ENCODE measurements around the gene CPNE5. TPM values are rescaled to one million over a fixed set of nuclear protein-coding genes. Genes with fewer than 3 reads are reported as not detected.
"Not testable (repeated sequence)": the region's sequence is repeated elsewhere in the genome, so short reads cannot be mapped to it uniquely, and the experiment has no call there.

Gene CPNE5
- total RNA-seq, 2 donors from 2014 or later: 0.85 to 1.6 TPM

- H3K36me3 ChIP-seq: no peaks in the 10 kb centered on the region
- no peak overlapping the region for H3K4me3 ChIP-seq
- ATAC-seq (ENCODE audit: insufficient number of reproducible peaks, low FRiP score, low read depth): no peak
- no peaks in the 10 kb centered on the region for H3K27me3 ChIP-seq (replicated peaks; ENCODE audit: insufficient read depth)
- no peak overlapping the region for H3K27ac ChIP-seq
- no peaks in the 10 kb centered on the region for H3K4me1 ChIP-seq (ENCODE audit: control insufficient read depth in 1 of 2, low read depth in 2 of 2)
- TF ChIP-seq CTCF (IDR thresholded peaks at IDR 0.05): no peak
- no peak for DNase-seq (ENCODE audit: low spot score)
- H3K9me3 ChIP-seq: no peaks in the 10 kb centered on the region
Observed at GRCh38 chr6:36714511-36714910, 124.7 kb downstream of the CPNE5 start.

- TF ChIP-seq CTCF (IDR thresholded peaks at IDR 0.05): no peak
- Histone ChIP-seq H3K9me3 (no peaks in the 10 kb centered on the region), H3K36me3 (no peaks in the 10 kb centered on the region)
Observed at GRCh38 chr6:36713846-36714245, 125.4 kb downstream of the CPNE5 start.

GRCh38 chr6:36712816-36713215 lies 126.4 kb downstream of the CPNE5 start:
- ATAC-seq (ENCODE audit: insufficient number of reproducible peaks, low FRiP score, low read depth) (no peak), DNase-seq (ENCODE audit: low spot score) (no peak)
- H3K4me3 ChIP-seq: no peak overlapping the region
- no peaks in the 10 kb centered on the region for H3K36me3 ChIP-seq
- TF ChIP-seq CTCF (IDR thresholded peaks at IDR 0.05): no peak
- H3K27ac ChIP-seq: no peak overlapping the region
- no peaks in the 10 kb centered on the region for H3K4me1 ChIP-seq (ENCODE audit: control insufficient read depth in 1 of 2, low read depth in 2 of 2)
- no peaks in the 10 kb centered on the region for H3K9me3 ChIP-seq
- no peaks in the 10 kb centered on the region for H3K27me3 ChIP-seq (replicated peaks; ENCODE audit: insufficient read depth)

More at GRCh38 chr6:36713846-36714245, 125.4 kb downstream of the CPNE5 start:
- no peaks in the 10 kb centered on the region for H3K27me3 ChIP-seq (replicated peaks; ENCODE audit: insufficient read depth)
- DNase-seq (ENCODE audit: low spot score): no peak
- no peak overlapping the region for H3K4me3 ChIP-seq
- ATAC-seq (ENCODE audit: insufficient number of reproducible peaks, low FRiP score, low read depth): no peak
- H3K4me1 ChIP-seq (ENCODE audit: control insufficient read depth in 1 of 2, low read depth in 2 of 2): no peaks in the 10 kb centered on the region
- no peak overlapping the region for H3K27ac ChIP-seq

- DNase-seq (ENCODE audit: low spot score) (no peak), ATAC-seq (ENCODE audit: insufficient number of reproducible peaks, low FRiP score, low read depth) (no peak)
- Histone ChIP-seq H3K4me3 (no peak overlapping the region), H3K36me3 (no peaks in the 10 kb centered on the region), H3K9me3 (no peaks in the 10 kb centered on the region), H3K4me1 (ENCODE audit: control insufficient read depth in 1 of 2, low read depth in 2 of 2) (no peaks in the 10 kb centered on the region), H3K27me3 (replicated peaks; ENCODE audit: insufficient read depth) (no peaks in the 10 kb centered on the region), H3K27ac (no peak overlapping the region)
- no peak for TF ChIP-seq CTCF (IDR thresholded peaks at IDR 0.05)
Observed at GRCh38 chr6:36706339-36706738, 132.9 kb downstream of the CPNE5 start.

- DNase-seq (ENCODE audit: low spot score); H3K36me3 ChIP-seq; H3K27ac ChIP-seq; H3K27me3 ChIP-seq (replicated peaks; ENCODE audit: insufficient read depth); ATAC-seq (ENCODE audit: insufficient number of reproducible peaks, low FRiP score, low read depth); H3K4me3 ChIP-seq; H3K9me3 ChIP-seq; H3K4me1 ChIP-seq (ENCODE audit: control insufficient read depth in 1 of 2, low read depth in 2 of 2): not testable (repeated sequence)
Observed at GRCh38 chr6:36704961-36705577, 134.2 kb downstream of the CPNE5 start.

- Histone ChIP-seq H3K36me3 (no peaks in the 10 kb centered on the region), H3K27ac (no peak overlapping the region), H3K4me1 (ENCODE audit: control insufficient read depth in 1 of 2, low read depth in 2 of 2) (no peaks in the 10 kb centered on the region), H3K27me3 (replicated peaks; ENCODE audit: insufficient read depth) (no peaks in the 10 kb centered on the region), H3K9me3 (no peaks in the 10 kb centered on the region), H3K4me3 (no peak overlapping the region)
- ATAC-seq (ENCODE audit: insufficient number of reproducible peaks, low FRiP score, low read depth) (no peak), DNase-seq (ENCODE audit: low spot score) (no peak)
- TF ChIP-seq CTCF (IDR thresholded peaks at IDR 0.05): no peak
Observed at GRCh38 chr6:36703982-36704381, 135.3 kb downstream of the CPNE5 start.
